GM13977 (cell line): ENCODE measurements around the gene MOB1B.

ENCODE experiments used
- DNase-seq: peaks from one replicate; pipeline ENCODE4 v3.0.0; 2012; ENCODE audit warnings: low spot score
- CTCF ChIP-seq: IDR thresholded peaks from 2 replicates; pipeline ENCODE4 v1.5.1; 2012; ENCODE audit warnings: mild to moderate bottlenecking, control low read depth; ENCODE audit not compliant: insufficient read depth; ENCODE audit errors: extremely low read depth, missing control alignments
- in situ Hi-C: fragments of 300-500 bp; cut with MboI; formaldehyde crosslinking; loops from one replicate; pipeline ENCODE4 v1.12.0; 2022; ENCODE audit warnings: low sequenced_read_pairs, low pct_unique_long_range_greater_than_20kb, mixed read lengths, inconsistent platforms; ENCODE audit not compliant: unreplicated experiment

Gene MOB1B

GRCh38 chr4:70925418-70925817 is 23.2 kb downstream of the MOB1B start:
- no peak for TF ChIP-seq CTCF
- DNase-seq = no peak
- in situ Hi-C loops = no loop called here

- TF ChIP-seq CTCF = no peak
- in situ Hi-C loops = no loop called here
- peak; percentile 36 for DNase-seq
Observed at GRCh38 chr4:70925899-70926635, 23.9 kb downstream of the MOB1B start.

- TF ChIP-seq CTCF = peak; percentile 13
- DNase-seq = peak; percentile 34
- in situ Hi-C loops = no loop called here
Observed at GRCh38 chr4:70927502-70928137, 25.5 kb downstream of the MOB1B start.

- no peak for TF ChIP-seq CTCF
- no peak for DNase-seq
- in situ Hi-C loops = no loop called here
Observed at GRCh38 chr4:70930530-70931256, 28.5 kb downstream of the MOB1B start.

GRCh38 chr4:70931347-70931746 is 29.2 kb downstream of the MOB1B start:
- no peak for TF ChIP-seq CTCF
- no peak for DNase-seq
- in situ Hi-C loops = no loop called here

- in situ Hi-C loops = no loop called here
- TF ChIP-seq CTCF = no peak
- no peak for DNase-seq
Observed at GRCh38 chr4:70932984-70933383, 30.8 kb downstream of the MOB1B start.
